CD8-positive, alpha-beta memory T cell (primary cell): Measurements from ENCODE around the gene SDK1. TPM values are rescaled to one million over a fixed set of nuclear protein-coding genes. Genes with fewer than 3 reads are reported as not detected.

ENCODE experiments used
- CTCF ChIA-PET: fragments of 350-600 bp; sonication (Branson Sonifier 250); formaldehyde crosslinking; loops from one replicate; lab custom pipeline; 2021; ENCODE audit warnings: antibody characterized with exemption; lab: Charles Lee
- POLR2A ChIA-PET: fragments of 350-600 bp; sonication (Branson Sonifier 250); formaldehyde crosslinking; loops from one replicate; lab custom pipeline; 2021; ENCODE audit warnings: antibody characterized with exemption; lab: Charles Lee
- DNase-seq, 5 donors: peaks; one replicate each; pipeline versions ENCODE4 v3.0.0 to v3.0.0-alpha.2; 2020 to 2022; ENCODE audit warnings: mixed read lengths in 1 of 5
- H3K27ac ChIP-seq: one replicate; pipeline ENCODE4 v1.7.0; 2013; ENCODE audit warnings: low read depth, mild to moderate bottlenecking, low read length, moderate library complexity
- H3K27me3 ChIP-seq: 2 replicates; pipeline ENCODE4 v1.7.0; 2013; ENCODE audit warnings: low read length, mild to moderate bottlenecking; ENCODE audit not compliant: insufficient read depth, poor library complexity, severe bottlenecking
- H3K36me3 ChIP-seq: 2 replicates; pipeline ENCODE4 v1.7.0; 2013; ENCODE audit warnings: mild to moderate bottlenecking, low read length, moderate library complexity; ENCODE audit not compliant: insufficient read depth
- H3K4me1 ChIP-seq: 2 replicates; pipeline ENCODE4 v1.7.0; 2013; ENCODE audit warnings: mild to moderate bottlenecking, low read length, moderate library complexity; ENCODE audit not compliant: insufficient read depth
- H3K4me3 ChIP-seq: 2 replicates; pipeline ENCODE4 v1.7.0; 2013; ENCODE audit warnings: mild to moderate bottlenecking, low read length
- H3K9me3 ChIP-seq: 2 replicates; pipeline ENCODE4 v1.7.0; 2013; ENCODE audit warnings: mild to moderate bottlenecking, low read length
- H3K27ac Mint-ChIP-seq, 8 donors: one replicate each; pipeline ENCODE4 v1.8.0; 2020 to 2021; ENCODE audit warnings: mixed read lengths in 8 of 8, mild to moderate bottlenecking in 6 of 8, inconsistent platforms in 3 of 8, moderate library complexity in 3 of 8
- H3K27me3 Mint-ChIP-seq, 2 donors: one replicate each; pipeline ENCODE4 v1.8.0; 2020 to 2021; ENCODE audit warnings: mixed read lengths in 2 of 2, mild to moderate bottlenecking in 1 of 2, moderate library complexity in 1 of 2
- H3K36me3 Mint-ChIP-seq, 3 donors: one replicate each; pipeline ENCODE4 v1.8.0; 2020 to 2021; ENCODE audit warnings: mixed read lengths in 3 of 3, inconsistent platforms in 1 of 3, mild to moderate bottlenecking in 1 of 3
- H3K4me1 Mint-ChIP-seq, 3 donors: one replicate each; pipeline ENCODE4 v1.8.0; 2020 to 2021; ENCODE audit warnings: mixed read lengths in 3 of 3, inconsistent platforms in 1 of 3, mild to moderate bottlenecking in 1 of 3
- H3K4me3 Mint-ChIP-seq, 7 donors: one replicate each; pipeline ENCODE4 v1.8.0; 2020 to 2021; ENCODE audit warnings: mixed read lengths in 7 of 7, mild to moderate bottlenecking in 6 of 7, moderate library complexity in 4 of 7, inconsistent platforms in 2 of 7
- H3K9me3 Mint-ChIP-seq, 5 donors: one replicate each; pipeline ENCODE4 v1.8.0; 2020 to 2022; ENCODE audit warnings: mixed read lengths in 5 of 5, mild to moderate bottlenecking in 3 of 5, moderate library complexity in 2 of 5, inconsistent platforms in 1 of 5
- polyA plus RNA-seq: library from polyadenylated mRNA; unstranded; fragments of 300-500 nt; fragmentation: Illumina TruSeq; gene quantifications from one replicate; pipeline ENCODE4 v1.2.3, GENCODE V29; 2021
- total RNA-seq, 2 experiments: library from RNA; stranded (reverse); gene quantifications; one replicate each; pipeline ENCODE4 v1.2.3, GENCODE V29; 2021

The SDK1 gene
- total and polyA plus RNA-seq, 3 experiments from 2014 or later: 0.04 TPM; not detected in 1

DNA sequence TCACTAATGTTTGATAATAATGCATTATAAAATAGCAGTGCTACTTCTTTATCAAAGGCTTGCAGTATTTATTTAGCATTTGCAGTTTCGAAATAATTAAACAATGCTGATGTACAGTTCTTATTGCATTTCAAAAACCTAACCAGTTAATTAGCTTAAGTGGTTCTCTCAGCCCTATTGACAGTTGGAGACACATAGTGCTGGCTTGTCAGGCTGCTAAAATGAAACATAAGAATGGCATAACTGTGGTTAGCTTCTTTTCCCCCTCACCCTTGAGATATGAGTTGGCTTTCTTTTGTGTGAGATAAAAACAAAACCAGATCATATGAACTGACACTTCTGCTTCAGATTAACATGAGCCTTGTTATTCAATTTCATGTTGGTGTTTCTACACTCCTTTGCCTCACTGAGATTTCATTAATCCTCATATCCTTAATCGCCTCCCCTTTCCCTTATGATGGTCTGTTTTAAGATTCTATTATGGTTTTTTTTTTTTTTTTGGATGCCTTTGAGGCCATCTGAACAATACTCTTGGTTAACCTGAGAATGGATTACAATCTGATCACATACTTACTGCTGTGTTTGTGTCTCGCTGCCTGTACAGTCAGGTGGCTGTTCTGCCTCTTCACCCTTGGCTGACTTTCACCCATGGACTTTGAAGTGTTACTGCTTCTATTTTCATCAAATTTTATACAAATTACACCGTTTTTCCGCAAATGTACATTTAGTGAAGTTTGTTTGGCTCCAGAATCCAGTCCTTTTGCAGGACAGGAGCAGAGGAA, 108.0 kb downstream of the SDK1 start:
- no peak overlapping the region for H3K27ac Mint-ChIP-seq

DNA sequence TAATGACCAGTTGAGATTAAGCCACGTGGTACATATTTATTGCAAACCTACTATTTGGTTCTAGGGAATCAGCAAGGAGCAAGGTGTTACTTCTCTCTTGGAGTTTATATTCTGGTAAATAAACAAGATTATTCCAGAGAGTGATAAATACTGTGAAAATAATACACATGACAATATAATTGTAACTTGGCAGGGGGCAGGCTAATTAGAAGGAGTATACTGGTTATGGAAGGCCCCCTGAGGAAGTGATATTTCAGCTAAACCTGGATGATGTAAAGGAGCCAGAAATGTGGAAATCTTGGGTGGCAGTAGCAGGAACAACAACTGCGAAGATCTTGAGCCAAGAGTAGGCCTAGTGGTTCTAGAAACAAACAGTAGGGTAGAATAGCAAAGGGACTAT, 111.8 kb downstream of the SDK1 start:
- Mint-ChIP-seq H3K4me3 (no peak overlapping the region), H3K9me3 (peaks cover 0 to 2% (median 0%) of the 10 kb centered on the region in 5 donors), H3K27ac (no peak overlapping the region), H3K4me1 (no peaks in the 10 kb centered on the region), H3K36me3 (peaks cover 0 to 1% (median 0%) of the 10 kb centered on the region in 3 donors), H3K27me3 (peaks cover 5 to 18% of the 10 kb centered on the region in 2 donors)
- Histone ChIP-seq H3K36me3 (no peaks in the 10 kb centered on the region), H3K9me3 (no peaks in the 10 kb centered on the region), H3K4me3 (no peak overlapping the region), H3K27ac (no peak overlapping the region), H3K27me3 (no peaks in the 10 kb centered on the region), H3K4me1 (no peaks in the 10 kb centered on the region)
- CTCF ChIA-PET: interaction anchor here (1.2 kb wide), 1 partner anchor 49 kb away, joined by 3 read pairs; no protein-coding TSS in a partner anchor
- no peak for DNase-seq
- POLR2A ChIA-PET: no interaction called here

More for the DNA sequence above, 108.0 kb downstream of the SDK1 start:
- Mint-ChIP-seq H3K36me3 (peaks cover 0 to 3% (median 0%) of the 10 kb centered on the region in 3 donors), H3K27me3 (peaks cover 0 to 35% of the 10 kb centered on the region in 2 donors), H3K4me3 (no peak overlapping the region), H3K9me3 (no peaks in the 10 kb centered on the region), H3K4me1 (no peaks in the 10 kb centered on the region)
- peak in 1 of 5 donors; percentile 2 for DNase-seq
- Histone ChIP-seq H3K9me3 (no peaks in the 10 kb centered on the region), H3K4me1 (no peaks in the 10 kb centered on the region), H3K36me3 (no peaks in the 10 kb centered on the region), H3K27ac (no peak overlapping the region), H3K27me3 (no peaks in the 10 kb centered on the region), H3K4me3 (no peak overlapping the region)
- ChIA-PET POLR2A (no interaction called here), CTCF (no interaction called here)

DNA sequence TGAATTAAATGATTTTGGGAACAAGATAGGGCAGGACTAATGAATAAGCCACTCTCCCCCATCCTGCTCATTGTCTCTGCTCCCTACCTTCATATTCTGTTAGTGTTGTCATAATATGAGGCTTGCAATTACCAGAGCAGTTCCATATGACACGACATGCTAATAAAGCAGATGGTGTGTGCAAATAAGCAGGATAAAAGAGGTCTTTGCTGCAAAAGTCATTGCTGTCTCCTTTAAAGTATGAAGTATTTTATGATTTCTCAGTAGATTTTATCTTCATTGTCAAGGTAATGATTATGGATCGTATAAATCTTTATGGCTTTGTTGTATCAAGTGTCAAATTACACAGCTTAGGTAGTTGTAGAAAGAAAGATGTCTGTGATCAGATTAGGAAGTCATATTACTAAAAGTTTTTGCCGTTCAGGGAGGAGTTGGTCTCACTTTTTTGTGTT, 114.8 kb downstream of the SDK1 start:
- Histone ChIP-seq H3K36me3 (no peaks in the 10 kb centered on the region), H3K9me3 (no peaks in the 10 kb centered on the region), H3K4me1 (no peaks in the 10 kb centered on the region), H3K27ac (no peak overlapping the region), H3K27me3 (no peaks in the 10 kb centered on the region), H3K4me3 (no peak overlapping the region)
- H3K27ac Mint-ChIP-seq: no peak overlapping the region
- peaks cover 0 to 4% (median 1%) of the 10 kb centered on the region in 3 donors for H3K36me3 Mint-ChIP-seq
- ChIA-PET CTCF (no interaction called here), POLR2A (no interaction called here)
- no peak overlapping the region for H3K4me3 Mint-ChIP-seq
- DNase-seq: no peak
- peaks cover 6 to 17% of the 10 kb centered on the region in 2 donors for H3K27me3 Mint-ChIP-seq
- peaks cover 0 to 2% (median 1%) of the 10 kb centered on the region in 5 donors for H3K9me3 Mint-ChIP-seq
- H3K4me1 Mint-ChIP-seq: no peaks in the 10 kb centered on the region

DNA sequence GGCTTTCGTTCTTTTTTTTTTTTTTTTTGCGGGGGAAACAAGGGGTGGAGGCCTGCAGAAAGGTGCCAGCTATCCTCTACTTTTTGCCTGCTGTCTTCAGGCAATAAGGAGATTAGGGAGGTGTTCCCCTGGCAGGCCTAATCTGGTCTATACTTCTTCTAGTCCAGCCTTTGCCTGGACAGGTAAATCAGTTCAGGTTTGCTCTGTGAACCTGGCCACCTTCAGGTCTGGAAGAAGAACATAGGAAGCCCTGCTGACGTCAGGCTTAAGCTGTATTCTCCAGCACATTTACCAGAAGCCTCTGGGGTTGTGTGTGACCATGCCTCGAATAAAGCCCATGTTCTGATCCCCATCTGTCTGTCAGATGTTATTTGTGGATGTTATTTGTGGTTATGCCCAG, 115.4 kb downstream of the SDK1 start:
- CTCF ChIA-PET: no interaction called here
- H3K27ac Mint-ChIP-seq: no peak overlapping the region

DNA sequence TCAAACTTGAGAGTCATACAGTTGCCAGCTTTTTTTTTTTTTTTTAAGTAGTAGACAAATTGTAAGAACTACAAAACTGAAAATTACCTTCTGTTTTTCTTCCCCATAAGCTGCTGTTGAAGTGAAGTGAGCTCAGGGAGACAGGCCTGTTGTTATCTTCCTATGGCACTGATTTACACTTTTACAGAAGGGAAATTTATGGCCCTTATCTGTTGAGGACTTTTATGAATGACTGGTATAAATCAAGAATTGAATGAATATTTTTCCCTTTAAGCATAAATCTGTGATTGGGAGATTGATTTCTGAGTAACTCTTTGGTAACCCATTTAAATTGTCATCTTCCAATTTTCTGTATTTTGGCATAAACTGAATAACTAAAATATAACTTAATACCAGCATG, 124.0 kb downstream of the SDK1 start:
- no peak overlapping the region for H3K27ac ChIP-seq
- Mint-ChIP-seq H3K27me3 (peaks cover 5 to 9% of the 10 kb centered on the region in 2 donors), H3K27ac (no peak overlapping the region), H3K4me3 (no peak overlapping the region), H3K9me3 (peaks cover 7 to 15% (median 11%) of the 10 kb centered on the region in 5 donors), H3K4me1 (no peaks in the 10 kb centered on the region), H3K36me3 (peaks cover 0 to 12% (median 0%) of the 10 kb centered on the region in 3 donors)
- H3K4me3 ChIP-seq: no peak overlapping the region
- no peaks in the 10 kb centered on the region for H3K36me3 ChIP-seq
- DNase-seq: no peak
- H3K9me3 ChIP-seq: no peaks in the 10 kb centered on the region
- H3K4me1 ChIP-seq: no peaks in the 10 kb centered on the region
- CTCF ChIA-PET: no interaction called here
- H3K27me3 ChIP-seq: no peaks in the 10 kb centered on the region
- POLR2A ChIA-PET: no interaction called here

More for the DNA sequence above, 115.4 kb downstream of the SDK1 start:
- peaks cover 7 to 13% of the 10 kb centered on the region in 2 donors for H3K27me3 Mint-ChIP-seq
- no peak for DNase-seq
- Histone ChIP-seq H3K27me3 (no peaks in the 10 kb centered on the region), H3K9me3 (no peaks in the 10 kb centered on the region), H3K36me3 (no peaks in the 10 kb centered on the region), H3K27ac (no peak overlapping the region), H3K4me1 (no peaks in the 10 kb centered on the region), H3K4me3 (no peak overlapping the region)
- peaks cover 0 to 4% (median 1%) of the 10 kb centered on the region in 3 donors for H3K36me3 Mint-ChIP-seq
- H3K4me3 Mint-ChIP-seq: no peak overlapping the region
- POLR2A ChIA-PET: no interaction called here
- H3K4me1 Mint-ChIP-seq: no peaks in the 10 kb centered on the region
- peaks cover 0 to 4% (median 2%) of the 10 kb centered on the region in 5 donors for H3K9me3 Mint-ChIP-seq

DNA sequence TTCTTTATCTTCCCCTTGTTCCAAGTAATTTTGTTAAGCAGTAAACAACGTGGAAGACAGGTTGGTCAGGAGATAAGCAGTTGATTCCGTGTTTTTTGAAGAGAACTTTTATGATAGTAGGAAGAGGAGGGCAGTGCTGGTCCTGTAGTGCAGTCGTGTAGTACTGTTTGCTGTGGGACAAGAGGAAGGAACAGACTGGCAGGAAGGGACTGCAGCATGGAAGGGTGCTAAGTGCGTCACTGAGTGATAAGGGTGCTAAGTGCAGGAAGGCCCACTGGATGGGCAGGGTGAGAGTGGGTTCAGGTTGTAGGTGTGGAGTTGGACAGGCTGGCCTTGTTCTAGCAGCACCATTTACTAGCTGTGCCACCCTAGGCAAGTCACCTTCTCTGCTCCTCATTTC, 125.0 kb downstream of the SDK1 start:
- no peaks in the 10 kb centered on the region for H3K27me3 ChIP-seq
- no peaks in the 10 kb centered on the region for H3K4me1 Mint-ChIP-seq
- H3K9me3 Mint-ChIP-seq: peaks cover 5 to 15% (median 11%) of the 10 kb centered on the region in 5 donors
- H3K9me3 ChIP-seq: no peaks in the 10 kb centered on the region
- no peak overlapping the region for H3K4me3 ChIP-seq
- H3K4me3 Mint-ChIP-seq: no peak overlapping the region
- H3K27ac Mint-ChIP-seq: no peak overlapping the region
- no peak for DNase-seq
- H3K4me1 ChIP-seq: no peaks in the 10 kb centered on the region
- peaks cover 0 to 9% (median 0%) of the 10 kb centered on the region in 3 donors for H3K36me3 Mint-ChIP-seq
- H3K27ac ChIP-seq: no peak overlapping the region
- H3K27me3 Mint-ChIP-seq: peaks cover 5 to 10% of the 10 kb centered on the region in 2 donors
- no peaks in the 10 kb centered on the region for H3K36me3 ChIP-seq
- POLR2A ChIA-PET: no interaction called here
- CTCF ChIA-PET: no interaction called here

DNA sequence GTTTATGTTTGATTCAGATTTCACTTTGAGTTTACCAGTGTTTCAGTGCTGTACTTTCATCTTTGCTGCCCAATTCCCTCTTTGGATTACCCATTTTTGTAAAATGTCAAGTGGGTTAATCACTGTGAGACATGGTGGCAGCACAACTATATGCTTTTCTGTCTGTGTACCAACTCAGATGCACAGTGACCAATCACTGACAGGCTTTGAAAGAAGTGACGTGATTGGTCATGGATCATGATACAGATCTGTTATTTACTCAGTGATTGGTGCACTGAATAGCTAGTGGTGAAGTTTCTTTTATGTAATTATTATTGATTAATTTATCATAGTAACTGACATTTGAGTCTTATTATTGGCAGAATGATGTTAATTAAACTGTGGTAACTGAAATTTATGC, 126.9 kb downstream of the SDK1 start:
- H3K27ac Mint-ChIP-seq: no peak overlapping the region
- no peak for DNase-seq
- no peak overlapping the region for H3K4me3 Mint-ChIP-seq
- H3K27me3 Mint-ChIP-seq: peaks cover 3 to 7% of the 10 kb centered on the region in 2 donors
- no peaks in the 10 kb centered on the region for H3K27me3 ChIP-seq
- no peaks in the 10 kb centered on the region for H3K4me1 ChIP-seq
- ChIA-PET POLR2A (no interaction called here), CTCF (no interaction called here)
- H3K36me3 ChIP-seq: no peaks in the 10 kb centered on the region
- H3K9me3 Mint-ChIP-seq: peaks cover 0 to 2% (median 0%) of the 10 kb centered on the region in 5 donors
- H3K4me3 ChIP-seq: no peak overlapping the region
- no peaks in the 10 kb centered on the region for H3K4me1 Mint-ChIP-seq
- H3K27ac ChIP-seq: no peak overlapping the region
- H3K9me3 ChIP-seq: no peaks in the 10 kb centered on the region
- no peaks in the 10 kb centered on the region for H3K36me3 Mint-ChIP-seq

DNA sequence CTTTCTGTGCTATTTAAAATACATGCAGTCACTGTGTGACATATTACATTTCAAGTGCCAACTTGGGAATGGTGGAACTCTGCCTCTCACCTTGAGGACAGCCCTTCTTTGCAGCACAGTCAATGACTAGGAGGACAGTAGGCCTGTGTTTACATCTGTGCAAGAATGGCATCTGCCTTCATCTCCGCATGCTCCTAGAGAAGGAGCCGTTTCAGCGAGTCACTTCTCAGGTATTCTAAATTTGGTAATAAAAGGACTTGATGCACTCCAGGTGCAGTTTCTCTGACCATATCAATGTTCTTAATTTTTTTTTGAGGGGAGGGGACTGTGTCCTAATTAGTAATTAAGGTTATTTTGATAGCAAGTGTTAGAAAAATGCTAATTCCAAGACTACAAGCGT, 128.9 kb downstream of the SDK1 start:
- Histone ChIP-seq H3K4me1 (no peaks in the 10 kb centered on the region), H3K36me3 (no peaks in the 10 kb centered on the region), H3K4me3 (no peak overlapping the region), H3K27ac (no peak overlapping the region), H3K9me3 (no peaks in the 10 kb centered on the region), H3K27me3 (no peaks in the 10 kb centered on the region)
- Mint-ChIP-seq H3K36me3 (no peaks in the 10 kb centered on the region), H3K4me1 (no peaks in the 10 kb centered on the region), H3K27ac (no peak overlapping the region), H3K27me3 (peaks cover 4 to 8% of the 10 kb centered on the region in 2 donors), H3K4me3 (no peak overlapping the region), H3K9me3 (no peaks in the 10 kb centered on the region)
- CTCF ChIA-PET: no interaction called here
- DNase-seq: no peak
- POLR2A ChIA-PET: no interaction called here
